T-helper 2 cell (primary cell): Measurements from ENCODE around the gene THEM5.
"Not testable (repeated sequence)": the region's sequence is repeated elsewhere in the genome, so short reads cannot be mapped to it uniquely, and the experiment has no call there.

Source experiments
- DNase-seq, 5 experiments: peaks; one replicate each; pipeline versions ENCODE4 v3.0.0 to v3.0.0-alpha.2; 2012 to 2022

The THEM5 gene

DNA sequence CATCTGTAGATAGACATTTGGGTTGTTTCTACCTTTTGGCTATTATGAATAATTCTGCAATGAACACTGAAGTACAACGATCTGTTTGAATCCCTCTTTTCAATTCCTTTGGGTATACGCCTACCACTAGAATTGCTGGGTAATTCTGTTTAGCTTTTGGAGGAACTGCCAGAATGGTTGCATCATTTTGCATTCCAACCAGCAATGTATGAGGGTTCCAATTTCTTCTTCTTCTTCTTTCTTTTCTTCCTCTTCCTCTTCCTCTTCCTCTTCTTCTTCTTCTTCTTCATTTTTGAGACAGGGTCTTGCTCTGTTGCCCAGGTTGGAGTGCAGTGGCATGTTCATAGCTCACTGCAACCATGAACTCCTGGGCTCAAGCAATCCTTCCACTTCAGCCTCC, 13.8 kb upstream of the THEM5 start:
- DNase-seq: no peak

DNA sequence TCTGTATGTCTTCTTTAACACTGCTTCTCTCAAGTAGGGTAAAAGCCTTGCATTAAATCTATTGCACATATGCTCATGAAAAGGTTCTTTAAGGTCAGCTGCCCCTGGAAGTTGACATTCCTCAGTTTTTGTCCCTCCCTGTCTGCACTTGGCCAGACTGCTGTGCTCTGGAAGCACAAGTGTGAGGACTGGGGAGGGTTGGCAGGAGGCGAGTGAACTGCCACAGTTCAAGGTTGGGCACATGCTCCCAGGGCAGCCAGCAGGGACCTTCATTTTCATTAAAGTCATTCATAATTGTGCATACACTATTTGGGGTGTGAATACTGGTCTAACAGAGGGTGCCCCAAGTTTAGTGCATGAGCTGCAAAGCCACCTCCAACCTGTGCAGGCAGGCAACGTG, 10.9 kb upstream of the THEM5 start:
- no peak for DNase-seq

DNA sequence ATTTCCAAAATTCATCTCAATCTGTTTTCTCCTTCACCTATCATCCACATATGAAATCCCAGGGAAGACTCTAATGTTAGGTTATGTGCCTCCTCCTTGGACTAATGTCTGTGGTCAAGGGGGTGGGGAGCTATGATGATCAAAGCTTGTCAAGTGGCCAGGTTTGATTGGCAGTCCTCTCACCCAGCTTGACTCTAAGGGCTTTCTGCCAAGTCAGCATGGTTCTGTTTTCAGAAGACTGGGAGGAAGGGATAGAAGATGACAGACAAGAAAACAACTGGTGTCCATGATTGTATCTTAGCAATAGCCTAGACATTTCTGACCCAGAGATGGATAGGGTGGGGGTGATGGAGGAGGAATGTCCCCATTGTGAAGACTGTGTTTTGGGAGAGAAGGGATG, 9.1 kb upstream of the THEM5 start:
- DNase-seq: no peak

DNA sequence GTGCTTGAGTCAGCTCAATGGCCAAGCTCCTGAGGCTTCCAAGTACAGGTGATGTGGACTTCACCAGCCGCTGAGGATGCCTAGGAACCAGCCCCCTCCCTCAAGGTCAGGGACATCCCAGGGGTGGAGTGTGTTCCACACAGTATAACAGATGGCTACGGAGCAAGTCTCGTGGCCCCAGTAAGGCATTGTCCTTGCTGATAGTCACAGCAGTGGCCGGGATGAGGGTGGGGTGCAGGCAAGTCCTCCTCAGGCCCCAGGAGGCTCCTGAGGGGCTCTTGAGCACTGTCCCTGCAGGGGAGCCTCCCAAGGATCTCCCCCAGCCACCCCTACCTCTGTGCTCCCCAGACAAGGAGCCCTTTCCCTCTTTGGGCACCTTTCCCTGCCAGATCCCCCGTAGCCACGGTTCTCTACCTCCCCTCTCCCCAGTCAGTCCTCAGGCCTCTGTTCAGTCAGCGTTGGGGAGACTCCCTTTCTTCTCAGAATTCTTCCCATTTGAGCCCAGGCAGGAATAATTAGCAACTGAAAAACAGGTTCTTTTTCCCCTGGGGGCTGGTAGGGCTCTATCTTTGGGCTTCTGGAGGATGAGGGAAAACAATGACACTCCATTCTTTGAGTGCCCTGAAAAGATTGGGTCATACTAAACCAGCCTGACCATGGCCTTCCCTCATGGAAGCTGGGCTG, 7.1 kb upstream of the THEM5 start:
- no peak for DNase-seq

DNA sequence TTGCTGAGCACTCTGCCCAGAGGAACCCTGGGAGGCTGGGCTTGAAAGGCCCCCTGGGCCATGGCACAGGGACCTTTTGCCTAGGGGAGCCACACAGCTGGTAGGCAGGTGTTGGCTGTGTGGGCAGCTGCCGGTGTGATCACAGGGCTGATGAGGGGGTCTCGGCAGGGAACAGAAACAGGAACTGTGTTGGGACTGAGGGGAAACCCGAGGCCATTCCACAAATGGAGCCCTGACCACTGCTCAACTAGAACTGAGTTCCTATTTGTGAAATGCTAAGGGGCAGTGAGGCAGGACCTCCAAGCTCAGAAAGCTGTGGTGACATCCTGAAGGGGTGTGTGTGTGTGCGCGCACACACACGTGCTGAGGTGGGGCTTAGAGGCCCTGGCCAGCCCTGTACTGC, 6.4 kb upstream of the THEM5 start:
- no peak for DNase-seq

DNA sequence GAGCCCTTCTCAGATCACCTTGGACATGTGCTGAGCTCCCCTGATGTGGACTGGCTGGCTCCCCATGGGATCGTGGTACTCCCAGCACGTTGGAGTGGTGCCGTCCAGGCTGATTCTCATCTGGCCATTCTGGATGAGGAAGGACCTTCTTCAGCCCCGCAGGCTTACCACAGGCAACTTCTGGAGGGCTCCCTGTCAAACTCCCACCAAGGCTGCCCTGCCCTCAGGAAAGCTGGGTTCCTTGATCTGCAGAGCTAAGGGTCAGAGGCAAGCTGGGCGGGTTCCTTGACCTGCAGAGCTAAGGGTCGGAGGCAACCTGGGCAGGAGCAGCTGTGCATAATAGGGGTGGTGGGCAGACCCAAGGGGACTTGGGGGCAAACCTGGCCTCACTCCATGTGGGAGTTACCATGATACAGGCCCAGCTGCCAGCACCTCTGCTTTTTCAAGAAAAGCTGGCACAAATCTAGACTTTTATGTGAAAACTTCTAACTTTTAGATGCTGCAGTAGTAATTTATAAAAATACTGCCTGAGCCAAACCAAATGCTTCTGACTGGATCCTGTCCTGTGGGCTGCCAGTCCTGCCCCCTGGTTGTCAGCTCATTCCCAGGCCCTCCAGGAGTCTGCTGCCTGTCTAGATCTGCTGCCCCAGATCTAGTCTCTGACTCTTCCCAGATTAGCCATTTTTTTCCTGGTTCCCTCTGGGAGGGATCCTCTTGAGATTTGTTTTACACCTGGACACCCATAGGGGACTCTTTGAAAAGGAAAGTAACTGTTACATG, 5.6 kb upstream of the THEM5 start:
- no peak for DNase-seq

DNA sequence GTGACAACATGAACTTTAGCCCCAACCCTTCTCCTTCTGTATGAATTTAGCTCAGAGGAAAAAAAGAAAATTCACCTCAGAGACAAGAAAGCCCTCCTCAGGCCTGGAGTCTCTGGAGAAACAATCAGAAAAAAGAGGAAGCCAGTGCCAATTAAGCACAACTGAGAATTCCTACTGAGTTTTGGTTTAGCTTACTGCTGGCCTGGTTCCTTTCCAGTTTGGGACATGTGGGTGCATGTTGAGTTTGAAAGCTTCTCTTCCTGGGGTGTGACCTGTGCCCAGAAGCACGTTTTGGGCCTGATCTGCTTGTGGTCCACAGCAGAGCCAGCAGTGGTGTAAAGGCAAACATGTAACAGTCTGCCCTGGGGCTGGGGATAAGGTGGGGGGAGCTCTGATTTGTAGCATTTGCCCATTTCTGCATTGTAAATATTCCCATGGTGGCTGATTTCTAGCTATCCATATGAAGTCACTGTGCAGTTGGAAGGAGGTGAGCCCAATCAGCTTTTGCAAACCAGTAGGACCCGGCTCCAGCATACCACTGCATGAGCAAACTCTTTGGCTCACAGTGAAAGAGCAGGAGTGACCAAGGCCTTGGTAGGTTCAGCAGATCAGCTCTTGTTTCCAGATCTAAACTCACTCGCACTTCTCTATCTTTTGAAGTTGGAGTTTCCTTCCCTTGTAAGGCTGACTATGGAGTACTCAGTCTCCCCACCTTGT, 4.7 kb upstream of the THEM5 start:
- DNase-seq: no peak

DNA sequence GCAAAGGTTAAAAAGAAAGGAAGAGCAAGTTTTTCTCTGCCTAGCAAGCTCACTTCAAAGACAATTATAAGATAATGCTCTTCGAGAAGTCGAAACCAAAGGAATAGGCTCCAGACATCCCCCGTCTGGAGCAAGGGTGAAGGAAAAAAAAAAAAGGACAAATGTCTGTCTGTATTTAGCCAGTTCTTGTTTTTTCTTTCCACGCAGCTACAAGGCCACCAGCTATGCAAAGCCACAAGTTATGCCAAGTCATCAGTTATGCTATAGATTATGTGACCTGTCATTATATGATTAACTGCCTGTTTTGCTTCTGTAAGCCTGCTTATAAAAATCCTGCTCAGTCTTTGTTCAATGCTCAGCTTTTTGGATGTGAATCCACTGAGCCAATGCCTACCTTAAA, 2.4 kb upstream of the THEM5 start:
- DNase-seq: no peak

DNA sequence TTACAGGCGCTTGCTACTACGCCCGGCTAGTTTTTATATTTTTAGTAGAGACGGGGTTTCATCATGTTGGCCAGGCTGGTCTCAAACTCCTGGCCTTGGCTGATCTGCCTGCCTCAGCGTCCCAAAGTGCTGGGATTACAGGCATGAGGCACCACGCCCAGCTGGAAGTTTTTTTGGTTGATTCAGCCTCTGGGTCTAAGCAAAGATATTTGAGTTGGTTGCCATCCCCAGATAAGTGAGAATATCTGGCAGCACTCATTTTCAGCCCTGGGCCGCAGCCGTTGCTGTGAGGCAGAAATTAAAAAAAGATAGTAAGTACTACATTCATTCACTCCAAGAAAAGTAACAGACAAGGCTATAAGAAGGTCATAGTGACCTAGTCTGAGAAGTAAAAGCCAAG, 2.0 kb upstream of the THEM5 start:
- DNase-seq: not testable (repeated sequence)

DNA sequence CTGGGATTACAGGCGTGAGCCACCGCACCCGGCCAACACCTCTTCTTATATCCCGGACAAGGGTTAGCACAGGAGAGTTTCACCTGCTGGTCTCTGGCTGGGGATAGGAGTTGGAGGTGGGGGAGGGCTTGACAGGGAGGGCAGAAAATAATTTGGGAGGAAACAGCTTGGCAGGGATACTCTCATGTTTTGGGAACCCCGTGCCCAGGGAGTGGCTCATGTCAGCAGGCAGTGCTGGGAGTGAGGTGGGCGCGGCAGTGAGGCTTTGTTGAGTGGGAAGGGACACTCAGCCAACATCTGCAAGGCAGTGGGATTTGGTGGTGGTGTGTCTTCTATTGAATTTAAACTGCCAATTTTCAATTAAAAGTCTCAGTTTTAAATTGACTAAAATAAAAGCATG, 1.1 kb upstream of the THEM5 start:
- DNase-seq: no peak

DNA sequence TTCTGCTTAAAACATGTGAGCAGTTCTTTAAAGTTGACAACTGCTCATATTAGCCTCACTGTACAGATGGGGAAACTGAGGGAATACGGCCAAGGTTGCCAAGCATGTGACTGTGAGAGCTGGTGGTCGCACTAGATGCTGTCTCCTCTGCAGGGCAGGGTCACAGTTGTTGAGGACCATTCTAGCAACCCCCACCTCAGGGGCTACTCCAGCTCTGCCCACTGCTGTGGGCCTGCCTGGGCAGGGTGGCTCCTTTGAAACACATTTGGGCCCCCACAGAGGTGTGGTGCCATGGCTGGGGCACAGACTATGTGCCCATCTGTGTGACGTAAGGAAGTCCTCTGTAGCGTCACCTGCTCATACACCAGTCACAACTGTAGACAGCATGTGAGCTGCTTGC, 779 bp downstream of the THEM5 start:
- no peak for DNase-seq

DNA sequence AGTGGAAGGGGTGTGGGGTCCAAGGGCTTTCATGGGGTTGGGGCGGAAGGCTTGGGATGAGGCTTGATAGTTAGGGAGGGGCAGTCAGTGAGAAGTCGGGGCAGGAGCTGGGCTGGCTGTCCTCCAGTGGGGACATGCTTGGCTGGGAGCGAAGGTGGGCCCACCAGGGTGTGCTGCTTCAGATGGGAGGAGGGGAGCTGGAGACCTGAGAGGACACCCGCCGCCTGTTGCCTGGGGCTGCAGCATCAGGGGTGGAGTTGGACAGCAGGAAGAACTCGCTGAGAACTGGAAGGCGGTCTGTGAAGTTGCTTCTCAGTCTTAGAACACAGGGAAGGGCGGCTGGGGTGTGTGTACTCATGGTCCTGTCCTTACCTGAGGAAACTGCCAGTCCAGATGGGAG, 1.6 kb downstream of the THEM5 start:
- DNase-seq: no peak

DNA sequence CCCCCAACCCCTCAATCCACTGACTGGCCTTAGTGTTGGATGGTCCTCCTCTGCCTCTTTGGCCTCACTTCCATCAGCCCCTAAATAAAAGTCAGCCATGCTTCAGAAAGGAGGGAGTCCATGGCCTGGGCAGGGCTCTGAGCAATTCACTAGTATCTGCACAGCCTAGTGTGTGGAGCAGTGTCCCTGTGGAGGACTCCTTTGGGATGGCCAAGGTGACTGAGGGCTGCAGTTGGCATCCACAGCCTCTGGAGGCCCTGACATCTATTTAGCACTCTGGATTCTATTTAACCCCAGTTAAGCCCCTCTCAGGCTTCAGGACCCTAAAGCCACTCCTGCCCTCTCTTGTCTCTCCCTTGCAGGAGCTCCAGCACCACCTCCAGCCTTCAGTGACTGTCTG, 3.6 kb downstream of the THEM5 start:
- DNase-seq: no peak

DNA sequence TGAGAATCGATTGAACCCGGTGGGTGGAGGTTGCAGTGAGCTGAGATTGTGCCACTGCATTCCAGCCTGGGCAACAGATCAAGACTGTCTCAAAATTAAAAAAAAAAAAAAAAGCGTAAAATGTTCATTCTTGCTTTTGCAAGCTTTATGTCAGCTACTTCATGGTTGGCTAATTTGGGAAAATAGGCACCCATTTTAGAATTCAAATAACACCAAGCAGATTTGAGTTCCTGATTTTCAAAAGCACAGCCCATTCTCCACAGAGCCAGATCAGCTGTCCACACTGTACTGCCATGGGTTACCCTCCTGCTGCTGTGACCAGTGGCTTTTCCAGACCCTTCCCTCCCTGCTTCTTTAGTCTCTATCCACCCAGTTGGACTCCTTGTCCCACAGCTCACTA, 4.4 kb downstream of the THEM5 start:
- no peak for DNase-seq

DNA sequence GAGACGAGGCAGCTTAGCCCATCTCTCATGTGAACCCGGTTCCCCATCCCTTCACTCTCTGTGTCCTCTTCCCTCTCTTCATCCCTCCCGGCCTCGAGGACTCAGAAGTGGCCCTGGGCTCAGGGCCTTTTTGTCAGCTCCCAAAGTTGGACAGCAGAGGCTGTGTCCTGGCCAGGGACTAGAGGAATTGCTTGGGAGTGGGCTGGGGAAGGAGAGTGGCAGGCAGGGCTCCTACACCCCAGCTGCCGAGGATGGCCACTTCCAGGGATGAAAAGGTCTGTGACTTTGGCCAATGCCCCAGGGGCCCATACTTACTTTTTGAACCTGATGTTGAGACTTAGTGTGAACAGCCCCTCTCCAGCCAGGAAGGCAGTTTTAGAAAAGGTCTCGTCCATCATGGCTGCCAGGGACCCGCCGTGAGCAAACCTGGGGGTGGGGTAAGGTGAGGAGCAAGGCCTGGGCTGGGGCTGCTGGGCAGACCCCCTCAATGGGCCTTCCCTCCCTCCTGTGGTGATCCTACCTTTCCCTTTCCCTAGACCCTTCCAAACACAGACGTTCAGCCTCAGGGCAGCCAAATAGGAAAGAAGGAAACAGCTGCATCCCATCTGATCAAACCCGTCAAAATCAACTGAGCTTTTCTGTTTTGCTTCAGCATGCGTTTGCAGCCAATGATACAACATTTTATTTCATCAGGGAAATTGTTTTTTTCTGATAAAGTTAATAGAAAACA, 5.5 kb downstream of the THEM5 start:
- DNase-seq: no peak

DNA sequence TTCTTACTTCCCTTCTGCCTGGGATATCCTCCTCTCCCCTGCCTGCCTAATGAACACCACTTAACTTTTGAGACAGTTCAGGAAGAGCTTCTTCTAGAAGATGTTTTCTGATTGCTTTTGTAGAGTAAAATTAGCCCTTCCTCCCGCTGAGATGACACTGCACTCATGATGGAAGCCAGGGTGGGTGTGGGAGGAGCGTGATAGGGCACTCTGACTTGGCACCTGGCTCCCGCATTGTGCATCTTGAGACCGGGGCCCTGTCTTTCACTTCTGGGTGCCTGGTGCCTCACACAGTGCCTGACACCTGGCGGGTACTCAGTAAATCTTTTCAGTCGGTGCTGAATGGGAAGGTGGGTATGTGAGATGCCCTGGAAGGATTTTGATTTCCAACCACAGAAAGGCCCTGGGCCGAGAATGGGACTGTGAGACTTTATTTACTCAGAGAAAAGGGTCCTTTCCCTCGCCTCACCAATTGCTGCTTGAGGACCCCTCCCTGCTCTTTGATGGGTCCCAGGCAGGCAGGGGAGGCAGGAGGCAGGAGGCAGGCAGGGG, 6.8 kb downstream of the THEM5 start:
- DNase-seq: no peak

DNA sequence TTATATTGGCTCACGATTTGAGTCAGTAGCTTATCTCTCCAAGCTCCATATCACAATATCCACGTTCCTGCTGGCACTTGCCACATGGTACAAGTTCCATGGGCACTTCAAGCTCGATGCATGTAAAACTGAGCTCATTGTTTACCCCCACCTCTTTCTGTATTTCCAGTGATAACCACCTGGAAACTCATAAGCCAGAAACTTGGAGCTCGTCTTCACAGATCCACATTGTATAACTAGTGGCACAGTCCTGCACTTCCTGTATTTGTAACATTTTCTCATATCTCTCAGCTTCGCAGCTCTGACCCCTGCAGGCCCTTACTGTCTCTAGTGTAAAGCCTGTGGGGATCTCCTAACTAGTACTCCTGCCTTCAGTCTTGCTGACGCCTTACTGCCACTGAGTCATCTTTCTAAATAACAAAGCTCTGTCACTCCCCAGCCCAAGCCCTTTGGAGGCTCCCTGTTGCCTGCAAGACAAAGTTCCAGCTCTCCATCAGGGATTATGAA, 7.4 kb downstream of the THEM5 start:
- peak in 1 of 5 experiments; percentile 28 for DNase-seq

DNA sequence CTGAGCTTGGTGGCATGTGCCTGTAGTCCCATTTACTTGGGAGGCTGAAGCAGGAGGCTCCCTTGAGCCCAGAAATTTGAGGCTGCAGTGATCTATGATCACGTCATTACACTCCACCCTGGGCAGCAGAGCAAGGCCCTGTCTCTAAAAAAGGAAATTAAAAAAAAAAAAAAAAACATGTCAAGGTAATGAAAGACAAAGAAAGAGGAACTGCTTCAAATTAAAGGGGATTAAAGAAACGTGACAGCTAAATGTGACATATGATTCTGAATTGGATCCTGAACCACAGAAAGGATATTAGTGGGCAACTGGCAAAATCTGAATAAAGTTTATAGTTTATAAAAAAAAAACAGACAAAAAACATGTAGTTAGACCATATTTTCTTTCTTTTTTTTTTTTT, 10.1 kb downstream of the THEM5 start:
- DNase-seq: no peak

DNA sequence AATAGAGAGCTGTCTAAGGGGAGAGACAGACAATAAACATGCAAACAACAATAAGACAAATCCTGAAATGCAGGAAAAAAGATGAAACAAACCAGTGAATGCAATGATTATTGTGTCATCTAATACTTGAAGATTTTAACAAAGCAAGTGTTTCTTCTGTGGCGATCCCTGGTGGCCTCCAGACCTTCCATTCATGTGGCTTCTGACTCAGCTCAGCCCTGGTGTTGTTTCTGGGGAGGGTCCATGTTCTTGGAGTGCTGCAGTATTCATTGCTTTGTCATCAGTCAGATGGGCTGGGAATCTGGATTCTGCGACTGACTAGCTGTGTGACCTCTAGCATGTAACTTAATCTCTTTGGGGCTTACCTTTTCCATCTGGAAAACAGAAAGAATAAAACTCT, 12.4 kb downstream of the THEM5 start:
- DNase-seq: no peak

DNA sequence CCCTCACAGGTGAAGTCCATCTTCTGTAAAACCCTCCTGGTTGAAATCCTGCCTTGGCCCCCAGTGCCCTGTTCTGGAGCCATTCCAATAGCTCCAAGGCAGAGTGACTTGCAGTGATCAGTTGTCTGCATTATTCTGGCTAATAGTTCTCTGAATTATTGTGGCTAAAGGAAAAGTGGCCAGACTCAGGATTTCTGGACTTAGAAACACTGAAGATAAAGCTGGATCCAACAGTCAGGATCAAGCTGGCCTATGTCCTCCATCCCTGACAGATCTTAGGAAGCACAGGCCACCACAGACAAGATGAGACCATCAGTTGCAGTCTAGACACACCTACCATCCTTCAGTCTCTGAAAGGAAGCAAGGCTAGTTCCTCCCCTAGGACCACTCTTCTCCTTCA, 13.1 kb downstream of the THEM5 start:
- DNase-seq: no peak

DNA sequence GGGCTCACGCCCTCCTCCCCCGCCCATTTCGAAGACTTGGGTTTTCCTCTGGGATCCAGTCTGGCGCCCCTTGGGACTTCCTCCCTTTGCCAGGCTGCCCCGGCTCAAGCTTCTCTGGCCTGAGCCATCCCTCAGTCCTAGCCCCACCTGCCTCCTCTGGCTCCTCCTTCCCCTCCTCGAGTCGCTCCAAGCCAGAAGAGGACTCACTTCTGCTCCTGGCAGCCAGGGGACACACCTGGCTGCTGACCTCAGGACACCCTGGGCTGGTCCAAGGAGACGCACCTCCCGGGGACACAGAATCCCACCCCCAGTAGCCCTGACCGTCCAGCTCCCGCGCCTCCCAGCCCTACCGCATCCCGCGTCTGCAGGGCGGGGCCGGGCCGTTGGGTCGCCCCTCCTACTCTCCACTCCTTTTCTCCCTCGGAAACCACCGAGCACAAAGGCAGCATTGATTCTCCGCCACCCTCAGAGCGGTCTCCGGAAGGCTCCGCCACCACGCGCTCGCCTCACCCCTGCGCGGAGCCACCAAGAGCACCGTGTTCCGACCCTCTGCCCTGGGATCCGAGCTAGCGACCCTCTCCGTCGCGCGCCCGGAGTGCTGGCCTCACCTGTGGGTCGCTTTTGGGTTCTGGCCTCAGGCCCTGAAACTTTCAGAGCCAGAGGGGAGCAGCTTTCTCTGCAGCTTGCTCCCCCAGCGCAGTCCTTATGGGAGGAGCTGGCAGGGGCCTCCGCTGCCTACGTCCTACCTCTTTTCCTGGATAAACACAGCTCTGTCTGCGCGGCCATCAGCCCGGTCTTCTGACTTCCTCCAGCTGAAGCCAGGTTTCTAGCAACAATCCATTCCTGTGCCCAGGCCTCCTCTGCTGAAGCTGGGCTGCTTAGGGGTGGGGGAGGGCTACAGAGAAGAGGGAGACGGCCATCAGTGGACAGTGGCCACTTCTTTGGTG, 13.8 kb downstream of the THEM5 start, which contains the start of gene C2CD4D:
TSS of gene C2CD4D (minus strand) at position 364 of the 947 bp plus-strand sequence. CDS start 831 bp downstream, outside the sequence.
- DNase-seq: peak; percentile 52 to 89 (median 63)

DNA sequence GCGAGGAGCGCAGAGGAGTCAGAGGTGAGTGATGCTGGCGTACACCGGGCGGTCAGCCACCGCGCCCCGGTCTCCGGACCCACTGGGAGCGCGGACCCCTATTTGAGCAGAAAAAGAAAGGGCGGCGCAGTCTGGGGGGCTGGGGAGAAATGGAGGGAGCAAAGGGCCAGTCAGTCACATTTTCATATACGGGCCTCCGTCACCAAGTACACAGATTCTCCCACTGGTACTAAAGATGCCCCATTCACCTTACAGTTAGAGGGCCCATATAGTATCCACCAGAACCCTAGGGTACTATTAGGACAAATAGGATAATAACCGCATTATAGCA, 14.5 kb downstream of the THEM5 start:
- DNase-seq: no peak
